ENCODE measurements around the gene ABO. TPM values are rescaled to one million over a fixed set of nuclear protein-coding genes. Genes with fewer than 3 reads are reported as not detected.

Gene ABO
- total and polyA plus RNA-seq, 2 experiments from 2014 or later, result not detected

DNA sequence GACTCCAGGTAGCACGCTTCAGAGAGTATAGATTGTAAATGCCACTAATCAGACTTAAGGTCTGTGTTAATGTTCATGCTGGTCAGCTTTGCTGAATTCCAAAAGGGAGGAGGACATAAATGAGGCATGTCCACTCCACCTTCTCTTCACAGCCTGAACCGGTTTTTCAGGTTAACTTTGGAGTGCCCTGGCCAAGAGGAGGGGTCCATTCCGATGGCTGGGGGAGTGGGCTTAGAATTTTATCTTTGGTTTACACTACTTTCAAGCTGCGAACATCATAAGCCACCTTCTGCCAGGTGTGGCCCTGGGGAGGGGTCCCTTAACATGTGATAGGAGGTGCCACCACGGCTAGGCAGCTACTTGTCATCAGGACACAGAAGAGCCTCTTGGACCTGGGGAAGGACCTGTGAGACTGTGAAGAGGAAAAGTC is 24.2 kb downstream of the ABO start:
- Histone ChIP-seq H4K20me1 (ENCODE audit: insufficient read depth) (no peaks in the 10 kb centered on the region), H3K79me2 (ENCODE audit: insufficient read depth) (no peaks in the 10 kb centered on the region), H3K9ac (no peak overlapping the region), H3K4me2 (ENCODE audit: unreplicated experiment) (no peak overlapping the region), H3K9me2 (ENCODE audit: insufficient read depth) (no peaks in the 10 kb centered on the region), H3K27ac (no peak overlapping the region), H3K4me3 (no peak overlapping the region), H3F3A (ENCODE audit: insufficient read depth) (no peaks in the 10 kb centered on the region), H3K27me3 (replicated peaks; ENCODE audit: insufficient read depth) (peaks cover 46% of the 10 kb centered on the region), H3K4me1 (ENCODE audit: insufficient read depth) (no peaks in the 10 kb centered on the region), H2AFZ (no peak overlapping the region), H3K36me3 (ENCODE audit: low read depth) (no peaks in the 10 kb centered on the region), H3K9me3 (ENCODE audit: low read depth) (no peaks in the 10 kb centered on the region)
- WGBS, 2 experiments (ENCODE audit: low coverage in 1 of 2, low lambda C conversion rate in 2 of 2, missing lambda C conversion rate in 2 of 2), result 30 to 36% methylated on average over 5 of the region's 5 CpGs
- no peak for TF ChIP-seq EZH2phosphoT487 (IDR thresholded peaks at IDR 0.05; ENCODE audit: insufficient read depth, low read depth)
- TF ChIP-seq EZH2 (IDR thresholded peaks at IDR 0.05; ENCODE audit: insufficient read depth, poor library complexity, severe bottlenecking), result no peak
- no peak for DNase-seq
- in situ Hi-C loops (cut with MboI), result no loop called here

GRCh38 chr9:133249337-133249736 is 25.7 kb downstream of the ABO start:
- DNase-seq, result no peak
- in situ Hi-C loops (cut with MboI), result no loop called here
- Histone ChIP-seq H3K27me3 (replicated peaks; ENCODE audit: insufficient read depth) (peaks cover 61% of the 10 kb centered on the region), H3K4me2 (ENCODE audit: unreplicated experiment) (no peak overlapping the region), H3K9ac (no peak overlapping the region), H3K79me2 (ENCODE audit: insufficient read depth) (no peaks in the 10 kb centered on the region), H3K9me3 (ENCODE audit: low read depth) (no peaks in the 10 kb centered on the region), H2AFZ (no peak overlapping the region), H3K4me1 (ENCODE audit: insufficient read depth) (no peaks in the 10 kb centered on the region), H3K9me2 (ENCODE audit: insufficient read depth) (no peaks in the 10 kb centered on the region), H4K20me1 (ENCODE audit: insufficient read depth) (no peaks in the 10 kb centered on the region), H3K36me3 (ENCODE audit: low read depth) (no peaks in the 10 kb centered on the region), H3F3A (ENCODE audit: insufficient read depth) (no peaks in the 10 kb centered on the region), H3K4me3 (no peak overlapping the region), H3K27ac (no peak overlapping the region)
- TF ChIP-seq EZH2phosphoT487 (IDR thresholded peaks at IDR 0.05; ENCODE audit: insufficient read depth, low read depth), result no peak
- no peak for TF ChIP-seq EZH2 (IDR thresholded peaks at IDR 0.05; ENCODE audit: insufficient read depth, poor library complexity, severe bottlenecking)
- WGBS, 2 experiments (ENCODE audit: low coverage in 1 of 2, low lambda C conversion rate in 2 of 2, missing lambda C conversion rate in 2 of 2), result 69 to 89% methylated on average over 1 of the region's 1 CpG

- Histone ChIP-seq H3K27me3 (replicated peaks; ENCODE audit: insufficient read depth) (peaks cover 66% of the 10 kb centered on the region), H3K4me2 (ENCODE audit: unreplicated experiment) (no peak overlapping the region), H3K79me2 (ENCODE audit: insufficient read depth) (no peaks in the 10 kb centered on the region), H3K9ac (no peak overlapping the region), H3K4me3 (no peak overlapping the region), H3K4me1 (ENCODE audit: insufficient read depth) (no peaks in the 10 kb centered on the region), H3F3A (ENCODE audit: insufficient read depth) (no peaks in the 10 kb centered on the region), H3K9me2 (ENCODE audit: insufficient read depth) (no peaks in the 10 kb centered on the region), H4K20me1 (ENCODE audit: insufficient read depth) (no peaks in the 10 kb centered on the region), H3K36me3 (ENCODE audit: low read depth) (no peaks in the 10 kb centered on the region), H3K9me3 (ENCODE audit: low read depth) (no peaks in the 10 kb centered on the region), H3K27ac (no peak overlapping the region), H2AFZ (no peak overlapping the region)
- no peak for TF ChIP-seq EZH2 (IDR thresholded peaks at IDR 0.05; ENCODE audit: insufficient read depth, poor library complexity, severe bottlenecking)
- TF ChIP-seq EZH2phosphoT487 (IDR thresholded peaks at IDR 0.05; ENCODE audit: insufficient read depth, low read depth), result no peak
- no peak for DNase-seq
- in situ Hi-C loops (cut with MboI), result no loop called here
- WGBS, 2 experiments (ENCODE audit: low coverage in 1 of 2, low lambda C conversion rate in 2 of 2, missing lambda C conversion rate in 2 of 2), result 56 to 59% methylated on average over 8 of the region's 8 CpGs
Measured at GRCh38 chr9:133248726-133249295, 26.2 kb downstream of the ABO start.

GRCh38 chr9:133247632-133248031 is 27.4 kb downstream of the ABO start:
- no peak for DNase-seq
- Histone ChIP-seq H2AFZ (no peak overlapping the region), H3K9ac (no peak overlapping the region), H4K20me1 (ENCODE audit: insufficient read depth) (no peaks in the 10 kb centered on the region), H3K27me3 (replicated peaks; ENCODE audit: insufficient read depth) (peaks cover 69% of the 10 kb centered on the region), H3K36me3 (ENCODE audit: low read depth) (no peaks in the 10 kb centered on the region), H3K9me2 (ENCODE audit: insufficient read depth) (no peaks in the 10 kb centered on the region), H3K4me2 (ENCODE audit: unreplicated experiment) (no peak overlapping the region), H3K27ac (no peak overlapping the region), H3F3A (ENCODE audit: insufficient read depth) (no peaks in the 10 kb centered on the region), H3K9me3 (ENCODE audit: low read depth) (no peaks in the 10 kb centered on the region), H3K4me3 (no peak overlapping the region), H3K4me1 (ENCODE audit: insufficient read depth) (no peaks in the 10 kb centered on the region), H3K79me2 (ENCODE audit: insufficient read depth) (no peaks in the 10 kb centered on the region)
- TF ChIP-seq EZH2 (IDR thresholded peaks at IDR 0.05; ENCODE audit: insufficient read depth, poor library complexity, severe bottlenecking) (no peak), EZH2phosphoT487 (IDR thresholded peaks at IDR 0.05; ENCODE audit: insufficient read depth, low read depth) (no peak)
- in situ Hi-C loops (cut with MboI), result no loop called here
- WGBS, 2 experiments (ENCODE audit: low coverage in 1 of 2, low lambda C conversion rate in 2 of 2, missing lambda C conversion rate in 2 of 2), result 43 to 56% methylated on average over 5 to 6 of the region's 6 CpGs

- Histone ChIP-seq H2AFZ (no peak overlapping the region), H3K79me2 (ENCODE audit: insufficient read depth) (no peaks in the 10 kb centered on the region), H3F3A (ENCODE audit: insufficient read depth) (no peaks in the 10 kb centered on the region), H3K9me2 (ENCODE audit: insufficient read depth) (no peaks in the 10 kb centered on the region), H3K27ac (no peak overlapping the region), H3K36me3 (ENCODE audit: low read depth) (no peaks in the 10 kb centered on the region), H3K4me3 (no peak overlapping the region), H3K4me1 (ENCODE audit: insufficient read depth) (no peaks in the 10 kb centered on the region), H4K20me1 (ENCODE audit: insufficient read depth) (no peaks in the 10 kb centered on the region), H3K9ac (no peak overlapping the region), H3K9me3 (ENCODE audit: low read depth) (no peaks in the 10 kb centered on the region), H3K27me3 (replicated peaks; ENCODE audit: insufficient read depth) (peaks cover 69% of the 10 kb centered on the region), H3K4me2 (ENCODE audit: unreplicated experiment) (no peak overlapping the region)
- WGBS, 2 experiments (ENCODE audit: low coverage in 1 of 2, low lambda C conversion rate in 2 of 2, missing lambda C conversion rate in 2 of 2), result 52 to 61% methylated on average over 6 of the region's 6 CpGs
- TF ChIP-seq EZH2phosphoT487 (IDR thresholded peaks at IDR 0.05; ENCODE audit: insufficient read depth, low read depth) (no peak), EZH2 (IDR thresholded peaks at IDR 0.05; ENCODE audit: insufficient read depth, poor library complexity, severe bottlenecking) (no peak)
- in situ Hi-C loops (cut with MboI), result no loop called here
- no peak for DNase-seq
Measured at GRCh38 chr9:133246991-133247390, 28.0 kb downstream of the ABO start.
